ENCODE measurements around the gene CAT.

DNA sequence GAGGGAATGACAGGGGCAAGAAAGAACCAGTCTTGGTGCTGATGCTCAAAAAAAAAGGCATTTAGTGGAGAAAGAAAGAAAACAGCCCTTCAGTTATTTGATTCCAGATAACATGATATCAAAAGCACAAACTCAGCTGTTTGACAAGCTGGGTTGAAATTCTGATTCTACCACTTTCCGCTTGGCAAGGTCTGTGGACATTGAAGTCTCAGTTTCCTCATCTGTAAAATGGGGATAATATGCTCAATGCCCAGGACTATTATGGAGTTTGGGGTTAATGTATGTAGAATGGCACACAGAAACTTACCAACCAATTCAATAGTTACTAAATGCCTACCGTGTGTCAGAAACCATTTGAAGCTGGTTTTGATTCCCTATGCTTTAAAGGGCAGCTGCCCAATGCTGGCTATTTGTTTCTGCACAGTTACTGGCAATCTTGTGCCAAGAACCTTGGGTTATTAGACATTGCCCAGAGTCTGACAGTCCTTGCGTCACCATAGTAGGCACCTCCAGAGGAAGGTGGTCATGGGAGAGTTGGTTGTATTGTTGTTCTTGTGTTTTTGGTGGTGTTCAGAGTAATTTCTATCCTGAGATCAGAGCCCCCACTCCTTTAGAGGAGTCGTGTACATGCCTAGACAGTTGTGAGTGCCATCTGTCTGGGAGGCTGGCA is 55.3 kb downstream of the CAT start:
- TF ChIP-seq, protein P1, sequence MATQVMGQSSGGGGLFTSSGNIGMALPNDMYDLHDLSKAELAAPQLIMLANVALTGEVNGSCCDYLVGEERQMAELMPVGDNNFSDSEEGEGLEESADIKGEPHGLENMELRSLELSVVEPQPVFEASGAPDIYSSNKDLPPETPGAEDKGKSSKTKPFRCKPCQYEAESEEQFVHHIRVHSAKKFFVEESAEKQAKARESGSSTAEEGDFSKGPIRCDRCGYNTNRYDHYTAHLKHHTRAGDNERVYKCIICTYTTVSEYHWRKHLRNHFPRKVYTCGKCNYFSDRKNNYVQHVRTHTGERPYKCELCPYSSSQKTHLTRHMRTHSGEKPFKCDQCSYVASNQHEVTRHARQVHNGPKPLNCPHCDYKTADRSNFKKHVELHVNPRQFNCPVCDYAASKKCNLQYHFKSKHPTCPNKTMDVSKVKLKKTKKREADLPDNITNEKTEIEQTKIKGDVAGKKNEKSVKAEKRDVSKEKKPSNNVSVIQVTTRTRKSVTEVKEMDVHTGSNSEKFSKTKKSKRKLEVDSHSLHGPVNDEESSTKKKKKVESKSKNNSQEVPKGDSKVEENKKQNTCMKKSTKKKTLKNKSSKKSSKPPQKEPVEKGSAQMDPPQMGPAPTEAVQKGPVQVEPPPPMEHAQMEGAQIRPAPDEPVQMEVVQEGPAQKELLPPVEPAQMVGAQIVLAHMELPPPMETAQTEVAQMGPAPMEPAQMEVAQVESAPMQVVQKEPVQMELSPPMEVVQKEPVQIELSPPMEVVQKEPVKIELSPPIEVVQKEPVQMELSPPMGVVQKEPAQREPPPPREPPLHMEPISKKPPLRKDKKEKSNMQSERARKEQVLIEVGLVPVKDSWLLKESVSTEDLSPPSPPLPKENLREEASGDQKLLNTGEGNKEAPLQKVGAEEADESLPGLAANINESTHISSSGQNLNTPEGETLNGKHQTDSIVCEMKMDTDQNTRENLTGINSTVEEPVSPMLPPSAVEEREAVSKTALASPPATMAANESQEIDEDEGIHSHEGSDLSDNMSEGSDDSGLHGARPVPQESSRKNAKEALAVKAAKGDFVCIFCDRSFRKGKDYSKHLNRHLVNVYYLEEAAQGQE (IDR thresholded peaks at IDR 0.05; ENCODE audit: insufficient read depth in 1 of 2, low read depth in 2 of 2, low read length in 2 of 2) = no peak
- TF ChIP-seq POLR2AphosphoS5 (IDR thresholded peaks at IDR 0.05; ENCODE audit: low read depth, low read length) (no peak), SIN3A (IDR thresholded peaks at IDR 0.05; ENCODE audit: borderline replicate concordance, insufficient read depth, low read length) (no peak)
